Prostate gland (tissue), 2 donors: ENCODE data around the gene HIVEP3.

Source experiments
- CTCF ChIP-seq, 4 experiments: fragments of 200-600 bp in 2 of 4; fragments of 450-650 bp in 2 of 4; sonication (generic) in 2 of 4; IDR thresholded peaks; 1 replicate in 3 of 4; 2 replicates in 1 of 4; pipeline ENCODE4 v1.5.1; 2016 to 2019; ENCODE audit warnings: antibody characterized with exemption in 4 of 4, mild to moderate bottlenecking in 2 of 4, moderate library complexity in 2 of 4
- POLR2A ChIP-seq: fragments of 450-650 bp; IDR thresholded peaks from one replicate; pipeline ENCODE4 v1.6.1; 2016; ENCODE audit warnings: antibody characterized with exemption, mild to moderate bottlenecking

DNA sequence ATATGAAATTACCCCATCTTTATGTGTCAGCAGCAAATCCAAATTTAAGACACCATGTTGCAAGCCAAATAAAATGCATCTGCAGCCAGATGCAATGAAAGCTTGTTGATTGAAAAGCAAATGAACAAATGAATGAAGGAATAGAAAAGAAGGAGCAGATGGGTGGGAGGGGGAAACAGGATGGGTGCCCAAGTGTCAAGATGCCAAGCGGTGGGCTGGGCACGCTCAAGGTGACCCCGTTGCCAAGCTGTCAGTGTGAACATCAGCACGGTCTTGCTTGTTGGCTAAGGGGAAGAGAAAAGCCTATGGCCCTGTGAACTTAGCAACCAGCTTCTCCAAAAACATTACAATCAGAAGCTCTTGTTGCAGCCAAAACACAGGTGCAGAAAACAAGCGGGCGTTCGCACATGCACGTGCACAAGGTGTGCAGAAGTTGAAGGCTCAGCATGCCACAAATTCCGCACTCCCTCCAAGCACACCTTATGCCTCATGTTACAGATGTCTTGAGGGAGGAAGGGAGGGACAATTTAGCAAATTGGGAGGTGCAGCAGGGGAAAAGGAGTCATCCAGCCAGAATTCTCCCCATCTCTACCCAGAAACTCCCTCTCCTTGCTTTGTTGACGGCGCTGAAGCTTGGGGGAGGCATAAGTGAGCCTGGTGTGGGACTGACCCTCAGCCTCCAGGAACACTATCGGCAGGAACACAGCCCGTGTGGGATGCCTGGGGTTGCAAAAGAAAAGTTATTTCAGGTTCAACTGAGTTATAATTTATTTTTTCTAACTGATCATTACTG, 62.4 kb downstream of the HIVEP3 start:
- no peak for TF ChIP-seq POLR2A
- no peak for TF ChIP-seq CTCF (IDR thresholded peaks at IDR 0.05)
